Activated CD8-positive, alpha-beta memory T cell treated with anti-CD3 and anti-CD28 coated beads, Interleukin-2, amount 50 U/mL, for 24 hours (primary cell): Measurements from ENCODE around the gene SDSL.

Source experiments
- DNase-seq: peaks from one replicate; pipeline ENCODE4 v3.0.0-alpha.2; 2020; ENCODE audit errors: extremely low read depth

Gene SDSL

DNA sequence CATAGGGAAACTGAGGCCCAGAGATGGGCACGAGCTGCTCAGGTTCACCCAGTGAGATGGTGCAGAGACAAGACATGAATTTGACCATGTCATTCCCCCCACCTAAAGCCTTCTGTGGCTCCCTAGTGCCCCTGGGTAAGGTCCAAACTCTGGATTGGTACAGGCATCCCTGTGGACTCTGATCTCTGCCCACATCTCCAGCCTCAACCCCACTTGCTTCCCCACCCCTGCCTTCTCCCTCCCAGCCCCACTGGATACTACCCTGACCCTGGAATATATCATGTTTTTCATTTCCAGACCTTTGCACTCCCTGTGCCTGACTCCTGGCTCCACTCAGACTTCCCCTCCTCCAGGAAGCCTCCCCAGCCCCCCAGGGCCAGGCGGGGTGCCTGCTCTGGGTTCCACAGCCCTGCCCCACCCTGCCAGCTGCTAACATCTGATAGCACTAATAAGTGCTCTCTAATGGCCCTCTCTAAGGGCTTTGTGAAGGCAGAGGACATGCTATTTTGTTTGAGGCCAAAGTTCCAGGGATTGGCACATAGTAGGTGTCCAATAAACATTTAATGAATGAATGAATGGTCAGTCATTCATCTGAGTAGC lies 1.1 kb upstream of the SDSL start:
- DNase-seq = no peak

DNA sequence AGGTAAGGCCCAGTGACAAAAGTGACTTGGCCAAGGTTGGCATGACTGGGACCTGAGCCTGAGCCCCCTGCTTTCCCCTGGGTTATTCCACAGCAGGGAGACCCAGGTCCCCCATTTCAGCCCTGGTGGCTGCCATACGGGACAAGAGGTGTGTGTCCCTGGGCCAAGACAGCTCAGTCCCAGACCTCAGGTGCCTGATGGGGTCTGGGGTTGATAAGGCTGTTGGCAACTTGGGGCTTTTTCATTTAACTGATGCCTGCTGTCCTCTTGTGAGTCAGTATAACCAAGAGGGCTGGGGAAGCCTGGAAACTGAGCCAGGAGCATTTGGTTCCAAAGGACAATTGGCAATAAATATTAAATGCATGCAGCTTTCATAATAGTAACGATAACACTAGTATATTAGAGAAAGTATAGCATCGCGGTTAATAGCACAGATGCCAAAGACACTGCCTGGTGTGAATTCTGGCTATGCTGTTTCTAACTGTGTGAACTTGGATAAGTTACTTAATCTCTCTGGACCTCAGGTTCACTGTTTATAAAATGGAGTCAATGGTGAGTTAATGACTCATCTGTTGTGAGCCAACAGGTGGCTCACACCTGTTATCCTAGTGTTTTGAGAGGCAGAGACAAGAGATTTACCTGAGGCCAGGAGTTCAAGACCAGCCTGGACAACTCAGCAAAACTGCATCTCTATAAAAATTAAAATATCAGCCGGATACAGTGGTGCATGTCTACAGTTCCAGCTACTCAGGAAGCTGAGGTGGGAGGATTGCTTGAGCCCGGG lies 898 bp downstream of the SDSL start:
- DNase-seq = no peak

DNA sequence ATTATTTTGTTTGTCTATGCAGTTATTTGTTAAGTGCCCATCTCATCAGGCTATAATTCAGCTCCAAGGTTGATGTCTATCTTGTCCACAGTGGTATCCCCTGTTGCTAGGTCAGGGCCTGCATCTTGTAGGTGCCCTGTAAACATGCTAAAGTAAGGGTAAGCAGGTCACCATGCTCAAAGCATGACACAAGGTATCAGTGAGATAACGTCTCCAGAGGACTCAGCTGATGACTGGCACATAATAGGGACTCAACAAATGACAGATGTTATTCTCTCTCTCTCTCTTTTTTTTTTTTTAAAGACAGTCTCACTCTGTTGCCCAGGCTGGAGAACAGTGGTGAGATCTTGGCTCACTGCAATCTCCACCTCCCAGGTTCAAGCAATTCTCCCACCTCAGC lies 2.3 kb downstream of the SDSL start:
- DNase-seq = no peak

DNA sequence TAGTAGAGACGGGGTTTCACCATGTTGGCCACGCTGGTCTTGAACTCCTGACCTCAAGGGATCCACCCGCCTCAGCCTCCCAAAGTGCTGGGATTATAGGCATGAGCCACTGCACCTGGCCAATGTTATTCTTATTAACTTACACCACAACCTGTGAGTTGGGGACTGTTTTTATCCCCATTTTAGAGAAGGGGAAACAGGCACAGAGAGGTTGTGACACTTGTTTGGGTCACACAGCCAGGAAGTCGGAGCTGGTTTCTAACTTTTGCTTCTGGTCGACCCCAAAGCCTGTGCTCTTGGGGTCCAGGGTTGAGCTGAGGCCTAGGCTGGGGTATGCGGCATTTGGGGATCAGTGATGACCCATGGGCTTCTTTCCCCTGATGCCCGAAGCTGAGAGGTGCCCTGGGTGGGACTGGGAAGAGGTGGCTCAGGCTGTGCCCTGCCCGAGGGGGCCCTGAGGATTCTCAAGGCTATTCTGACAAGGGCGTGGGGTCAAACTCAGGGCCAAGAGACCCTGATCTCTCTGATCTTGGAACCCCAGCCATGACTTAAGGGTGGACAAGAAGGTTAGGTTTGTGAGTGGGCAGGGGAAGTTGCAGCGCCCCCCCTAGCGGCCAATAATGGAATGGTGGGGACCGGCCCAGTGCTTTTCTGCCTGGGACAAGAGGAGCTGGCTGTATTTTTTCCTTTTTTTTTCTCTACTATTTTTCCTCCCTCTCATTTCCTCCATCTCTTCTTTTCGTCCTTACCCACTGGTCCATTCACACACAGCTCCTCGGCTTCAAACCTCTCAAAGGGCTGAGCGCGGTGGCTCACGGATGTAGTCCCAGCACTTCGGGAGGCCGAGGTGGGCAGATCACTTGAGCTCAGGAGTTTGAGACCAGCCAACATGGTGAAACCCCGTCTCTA lies 3.0 kb downstream of the SDSL start:
- DNase-seq = no peak

DNA sequence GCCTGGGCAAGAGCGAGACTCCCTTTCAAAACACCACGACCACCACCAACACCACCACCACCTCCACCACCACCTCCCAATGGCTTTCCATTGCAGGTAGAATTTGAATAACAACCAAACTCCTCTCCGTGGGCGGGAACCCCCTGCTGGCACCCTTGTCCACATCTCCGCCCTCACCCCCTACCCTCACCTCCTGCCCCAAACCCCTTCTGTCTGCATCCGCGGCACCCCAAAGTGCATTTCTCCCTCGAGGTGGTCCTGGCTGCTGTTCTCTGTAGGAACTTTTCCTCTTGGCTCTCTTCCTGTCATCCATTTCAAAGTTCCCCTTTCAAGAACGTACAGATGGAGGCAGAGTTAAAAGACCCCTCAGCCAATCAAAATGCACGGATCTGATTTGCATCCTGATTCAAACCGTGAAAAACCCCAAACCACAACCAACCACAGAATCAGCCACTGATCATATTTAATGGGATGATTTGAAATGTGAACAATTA lies 3.8 kb downstream of the SDSL start:
- DNase-seq = no peak

DNA sequence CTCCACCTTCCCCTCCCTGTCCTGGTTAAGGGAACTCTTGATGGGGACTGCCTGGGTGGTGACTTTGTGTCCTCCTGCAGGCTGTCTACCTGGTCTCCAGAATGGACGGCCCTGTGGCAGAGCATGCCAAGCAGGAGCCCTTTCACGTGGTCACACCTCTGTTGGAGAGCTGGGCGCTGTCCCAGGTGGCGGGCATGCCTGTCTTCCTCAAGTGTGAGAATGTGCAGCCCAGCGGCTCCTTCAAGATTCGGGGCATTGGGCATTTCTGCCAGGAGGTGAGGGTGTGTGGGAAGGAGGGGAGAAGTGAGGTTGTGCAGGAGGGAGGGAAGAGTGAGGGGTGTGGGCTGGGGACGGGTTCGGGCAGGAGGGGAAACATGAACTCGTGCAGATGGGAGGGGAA lies 5.7 kb downstream of the SDSL start:
- no peak for DNase-seq

DNA sequence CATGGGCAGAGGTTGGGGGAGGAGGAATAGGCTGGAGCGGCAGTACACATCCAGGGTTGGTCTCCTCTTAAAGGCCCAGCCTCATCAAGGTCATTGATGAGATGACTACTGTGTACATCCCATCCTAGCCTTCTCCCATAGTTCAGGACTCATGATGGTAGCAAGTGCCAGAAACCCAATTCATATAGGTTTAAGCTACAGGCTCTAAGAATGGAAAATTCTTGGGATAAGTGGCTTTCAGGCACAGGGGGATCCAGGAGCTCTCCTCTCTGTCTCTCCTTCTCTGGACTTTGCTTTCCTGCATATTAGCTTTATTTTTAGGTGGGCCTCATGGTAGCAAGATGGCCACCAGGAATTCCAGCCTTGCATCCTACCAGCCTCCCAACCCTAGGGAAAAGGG lies 6.3 kb downstream of the SDSL start:
- no peak for DNase-seq

DNA sequence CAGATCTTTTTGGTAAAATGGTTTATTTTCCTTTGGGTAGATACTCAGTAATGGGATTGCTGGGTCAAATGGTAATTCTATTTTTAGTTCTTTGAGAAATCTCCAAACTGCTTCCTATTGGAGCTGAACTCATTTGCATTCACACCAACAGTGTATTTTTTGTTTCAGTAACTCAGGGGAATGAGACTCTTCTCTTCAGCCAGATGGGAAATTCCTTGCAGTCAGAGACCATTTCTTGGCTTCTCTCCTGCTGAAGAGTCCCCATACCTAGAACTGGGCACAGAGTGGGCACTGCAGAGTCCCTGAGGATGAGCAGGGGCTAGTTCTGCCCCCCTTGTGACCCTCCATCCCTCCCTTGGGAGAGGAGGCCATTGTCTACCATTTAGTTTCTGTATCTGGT lies 10.8 kb downstream of the SDSL start:
- no peak for DNase-seq

DNA sequence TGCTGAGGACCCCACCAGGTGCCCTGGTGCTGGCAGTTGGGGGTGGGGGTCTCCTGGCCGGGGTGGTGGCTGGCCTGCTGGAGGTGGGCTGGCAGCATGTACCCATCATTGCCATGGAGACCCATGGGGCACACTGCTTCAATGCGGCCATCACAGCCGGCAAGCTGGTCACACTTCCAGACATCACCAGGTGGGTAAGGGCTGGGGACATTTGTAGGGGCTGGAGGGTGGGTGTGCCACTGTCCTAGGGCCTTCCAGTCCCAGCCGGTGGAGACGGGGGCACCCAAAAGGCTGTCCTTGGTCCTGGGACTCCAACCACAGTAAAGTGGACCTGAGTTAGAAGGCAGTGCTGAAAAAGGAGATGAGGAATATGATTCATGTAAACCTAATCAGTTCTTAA lies 13.2 kb downstream of the SDSL start:
- no peak for DNase-seq

DNA sequence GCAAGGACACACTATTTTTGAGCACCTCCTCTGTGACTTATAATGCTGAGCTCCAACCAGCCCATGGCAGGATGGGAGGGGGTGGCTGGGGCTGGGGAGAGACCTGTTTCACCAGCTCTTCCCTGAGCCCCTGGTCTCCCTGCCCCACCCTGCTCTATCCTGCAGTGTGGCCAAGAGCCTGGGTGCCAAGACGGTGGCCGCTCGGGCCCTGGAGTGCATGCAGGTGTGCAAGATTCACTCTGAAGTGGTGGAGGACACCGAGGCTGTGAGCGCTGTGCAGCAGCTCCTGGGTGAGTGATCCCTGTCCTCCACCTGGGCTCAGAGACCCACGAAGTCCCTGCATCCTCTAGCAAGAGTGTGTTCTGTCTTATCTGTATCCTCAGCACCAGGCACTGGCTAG lies 14.4 kb downstream of the SDSL start:
- no peak for DNase-seq

DNA sequence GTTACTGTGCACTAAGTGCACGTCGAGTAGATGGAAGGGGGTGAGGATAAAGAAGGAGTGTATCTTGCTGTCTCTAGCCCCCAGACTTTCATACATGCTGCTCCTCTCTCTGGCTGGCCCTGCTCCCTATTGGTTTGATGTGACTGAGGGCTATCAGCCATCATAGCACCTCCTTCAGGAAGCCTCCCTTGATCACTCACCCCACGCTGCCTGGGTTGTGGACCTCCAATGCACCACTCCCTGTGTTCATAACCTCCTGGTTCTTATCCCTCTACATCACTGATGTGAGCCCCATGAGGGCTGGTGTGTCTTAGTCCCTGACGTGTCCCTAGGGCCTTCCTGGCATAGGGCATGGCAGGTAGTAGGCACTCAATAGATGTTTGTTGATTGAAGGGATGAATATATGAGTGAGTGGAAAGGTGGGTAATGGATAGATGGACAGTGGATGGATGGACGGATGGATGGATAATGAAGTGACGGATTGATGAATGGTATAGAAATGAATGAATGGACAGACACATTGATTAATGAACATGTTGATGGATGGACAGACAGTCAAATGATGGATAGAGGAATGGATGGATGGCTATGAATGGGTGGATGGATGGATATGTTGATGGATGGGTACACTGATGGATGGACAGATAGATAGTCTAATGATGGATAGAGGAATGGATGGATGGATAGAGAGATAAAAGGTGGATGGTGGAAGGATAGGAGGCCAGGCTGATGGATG lies 15.0 kb downstream of the SDSL start:
- no peak for DNase-seq

DNA sequence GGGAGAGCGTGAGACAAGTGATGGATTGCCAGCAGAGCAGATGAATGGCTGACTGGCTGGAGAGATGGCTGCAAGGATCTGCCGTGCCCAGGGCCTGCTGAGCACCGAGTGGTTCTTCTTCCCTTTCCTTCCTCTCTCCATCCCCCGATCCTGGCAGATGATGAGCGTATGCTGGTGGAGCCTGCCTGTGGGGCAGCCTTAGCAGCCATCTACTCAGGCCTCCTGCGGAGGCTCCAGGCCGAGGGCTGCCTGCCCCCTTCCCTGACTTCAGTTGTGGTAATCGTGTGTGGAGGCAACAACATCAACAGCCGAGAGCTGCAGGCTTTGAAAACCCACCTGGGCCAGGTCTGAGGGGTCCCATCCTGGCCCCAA lies 15.5 kb downstream of the SDSL start:
- DNase-seq = no peak

DNA sequence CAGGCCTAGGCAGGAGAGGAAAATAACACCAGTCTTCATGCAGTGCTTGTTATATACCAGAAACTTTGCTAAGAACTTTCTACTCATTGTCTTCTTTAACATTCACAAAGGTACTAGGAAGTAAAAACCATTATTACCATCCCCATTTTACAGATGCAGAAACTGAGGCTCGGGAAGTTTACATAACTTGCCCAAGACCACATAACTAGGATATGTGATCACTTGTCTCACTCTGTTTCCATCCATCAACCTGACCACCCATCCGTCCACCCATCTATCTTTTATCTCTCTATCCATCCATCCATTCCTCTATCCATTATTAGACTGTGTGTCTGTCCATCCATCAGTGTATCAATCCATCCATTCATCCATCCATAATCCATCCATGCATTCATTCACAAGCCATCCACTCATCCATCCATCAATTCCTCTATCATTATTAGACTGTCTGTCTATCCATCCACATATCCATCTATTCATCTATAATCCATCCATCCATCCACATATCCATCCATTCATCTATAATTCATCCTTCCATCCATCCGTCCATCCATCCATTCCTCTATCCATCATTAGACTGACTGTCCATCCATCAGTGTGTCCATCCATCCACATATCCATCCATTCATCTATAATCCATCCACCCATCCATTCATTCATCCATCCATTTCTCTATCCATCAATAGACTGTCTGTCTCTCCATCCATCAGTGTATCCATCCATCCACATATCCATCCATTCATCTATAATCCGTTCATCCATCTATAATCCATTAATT lies 16.5 kb downstream of the SDSL start:
- DNase-seq = no peak

DNA sequence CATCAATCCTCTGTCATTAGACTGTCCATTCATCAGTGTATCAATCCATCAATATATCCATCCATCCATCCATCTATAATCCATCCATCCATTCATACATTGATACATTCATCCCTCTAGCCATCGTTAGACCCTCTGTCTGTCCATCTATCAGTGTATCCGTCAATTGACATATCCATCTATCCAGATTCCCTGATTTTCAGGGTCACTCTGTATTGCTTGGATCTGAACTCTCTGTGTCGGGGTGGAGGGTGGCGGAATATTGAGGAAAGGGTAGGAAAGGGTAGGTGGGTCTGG lies 17.1 kb downstream of the SDSL start:
- no peak for DNase-seq

DNA sequence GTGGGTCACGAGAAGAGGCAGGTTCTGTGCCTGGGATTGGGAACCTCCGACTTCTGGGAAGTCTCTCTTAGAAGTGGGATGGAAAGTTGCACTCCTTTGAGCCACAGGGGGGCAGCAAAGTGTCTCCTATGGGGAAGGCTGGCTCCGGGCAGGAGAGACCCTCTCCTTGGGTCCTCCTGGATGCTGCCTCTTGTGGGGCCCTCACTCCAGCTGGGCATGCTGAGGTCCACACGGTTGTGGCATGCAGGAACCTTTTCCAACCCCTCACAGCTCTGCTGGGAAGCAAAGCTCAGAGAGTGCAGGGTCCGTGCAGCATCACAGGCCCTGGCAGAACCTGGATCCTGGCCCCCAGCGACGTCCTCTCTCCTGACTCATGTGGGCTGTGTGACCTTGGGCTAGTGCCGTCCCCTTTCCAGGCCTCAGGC lies 17.4 kb downstream of the SDSL start:
- no peak for DNase-seq

DNA sequence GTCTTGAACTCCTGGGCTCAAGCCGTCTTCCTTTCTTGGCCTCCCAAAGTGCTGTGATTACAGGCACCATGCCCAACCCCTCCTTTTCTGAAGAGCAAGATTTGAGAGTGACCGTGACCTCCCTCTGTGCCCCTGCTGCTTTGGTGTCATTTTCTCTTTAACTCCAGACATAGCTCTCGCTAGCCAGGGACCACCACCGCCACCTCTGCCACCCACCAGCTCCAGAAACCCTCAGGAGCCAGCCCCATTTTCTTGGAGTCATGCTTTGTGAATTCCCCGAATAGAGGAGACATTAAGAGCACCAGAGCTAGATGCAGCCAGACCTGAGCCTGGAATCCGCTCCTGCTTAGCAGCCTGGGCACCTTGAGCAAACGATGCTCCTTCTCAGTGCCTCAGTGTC lies 18.2 kb downstream of the SDSL start:
- DNase-seq = no peak

DNA sequence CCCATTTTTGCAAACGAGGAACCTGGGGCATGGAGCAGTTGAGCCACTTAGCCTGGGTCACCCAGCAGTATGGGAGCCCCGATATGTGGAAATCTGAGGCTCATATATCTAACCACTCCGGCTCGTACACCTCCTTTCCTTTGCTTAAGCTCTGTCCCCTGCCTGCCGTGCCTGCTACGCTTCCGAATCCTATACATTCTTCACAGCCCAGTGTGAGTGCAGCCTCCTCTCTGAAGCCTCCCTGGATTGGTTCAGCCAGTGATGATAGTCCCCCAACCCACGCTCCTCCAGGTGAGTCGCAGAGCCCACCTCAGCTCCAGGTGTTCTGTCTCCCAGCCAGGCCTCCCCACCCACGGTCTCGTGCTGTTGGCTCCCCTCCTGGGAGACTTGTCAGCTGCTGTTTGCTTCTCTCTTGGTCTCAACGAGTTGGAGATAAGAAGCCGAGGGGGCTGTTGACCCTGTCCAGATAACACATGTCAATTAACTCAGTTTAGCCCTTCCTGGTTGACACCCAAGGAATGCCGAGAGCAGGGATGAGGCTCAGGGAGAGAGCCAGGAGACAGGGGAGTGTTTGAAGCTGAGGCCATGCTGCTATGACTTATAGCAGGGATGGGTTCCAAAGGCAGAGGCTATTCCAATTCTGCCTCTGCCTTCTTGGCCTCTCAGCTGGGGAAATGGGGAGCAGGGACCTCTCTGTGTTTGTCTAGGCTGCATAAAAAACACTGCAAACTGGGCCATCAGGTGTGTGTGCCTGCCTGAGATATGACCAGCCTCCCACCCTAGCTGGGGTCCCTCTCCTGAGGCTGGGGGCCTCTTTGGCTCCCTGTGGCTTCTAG lies 19.0 kb downstream of the SDSL start:
- DNase-seq = no peak

DNA sequence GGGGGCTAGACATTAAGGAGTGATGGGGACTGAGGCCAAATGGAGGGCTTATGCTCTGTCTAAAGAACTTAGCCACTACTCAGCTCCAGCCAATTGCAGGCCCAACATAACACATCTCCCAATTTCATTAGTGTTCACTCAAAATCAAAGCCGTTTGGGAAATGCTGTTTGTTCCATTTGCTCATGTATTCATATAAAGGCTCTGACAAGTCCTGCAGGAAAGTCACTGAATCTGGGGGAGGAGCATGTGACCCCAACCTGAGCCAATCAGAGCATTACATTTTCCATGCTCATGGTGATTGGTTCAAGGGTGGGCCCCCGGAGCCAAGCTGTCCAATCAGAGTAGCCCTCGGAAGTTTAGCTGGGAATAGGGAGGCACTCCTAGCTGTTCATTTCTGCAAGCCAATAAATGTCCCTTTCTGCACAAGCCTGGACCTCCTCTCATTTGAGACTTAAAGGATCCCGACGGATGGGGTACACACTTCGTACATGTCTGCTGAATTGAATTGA lies 20.9 kb downstream of the SDSL start:
- no peak for DNase-seq

DNA sequence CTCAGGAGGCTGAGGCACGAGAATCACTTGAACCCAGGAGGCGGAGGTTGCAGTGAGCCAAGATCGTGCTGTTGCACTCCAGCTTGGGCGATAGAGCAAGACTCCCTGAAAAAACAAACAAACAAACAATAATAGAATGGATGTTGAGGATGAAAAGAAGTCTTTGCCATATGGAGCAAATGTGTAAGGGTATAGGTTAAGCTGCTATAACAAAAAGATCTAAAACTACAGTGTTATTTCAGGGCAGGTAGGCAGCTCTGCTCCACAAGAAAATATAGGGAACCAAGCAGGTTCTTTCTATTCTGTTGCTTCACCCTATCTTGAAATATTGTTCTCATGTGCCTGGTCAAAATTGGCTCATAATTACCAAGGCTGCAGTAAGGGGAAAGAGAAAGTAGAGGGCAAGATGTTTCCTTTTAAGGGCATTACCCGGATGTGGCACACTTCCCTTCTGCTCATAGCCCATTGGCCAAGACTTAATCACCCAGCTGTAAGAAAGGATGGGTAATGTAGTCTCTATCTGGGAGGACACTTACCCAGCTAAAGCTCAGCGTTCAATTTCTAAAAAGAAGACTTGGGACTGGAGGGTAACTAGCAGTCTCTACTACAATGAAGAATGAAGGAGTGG lies 23.5 kb downstream of the SDSL start:
- no peak for DNase-seq

DNA sequence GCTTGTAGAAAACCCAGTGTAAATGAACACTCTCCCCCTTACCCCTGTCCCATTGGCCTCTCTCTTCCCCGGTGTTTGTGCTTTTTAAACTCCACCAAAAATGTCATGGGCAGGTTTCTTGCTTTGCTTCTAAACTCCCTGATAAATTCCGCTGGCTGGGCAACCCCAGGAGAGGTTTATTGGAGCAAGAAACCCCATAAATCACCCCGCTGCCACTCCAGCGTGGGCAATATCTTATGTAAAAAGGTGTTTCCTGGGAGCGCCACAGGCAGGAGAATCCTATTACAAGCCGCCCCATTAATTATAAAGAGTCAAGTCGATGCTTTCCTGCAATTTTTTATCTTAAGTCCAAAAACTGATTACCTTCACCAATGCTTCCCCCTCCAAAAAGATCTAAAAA lies 26.7 kb downstream of the SDSL start:
- DNase-seq = no peak
